HepG2 (cell line): ENCODE results near the gene NOL4L. TPM values are rescaled to one million over a fixed set of nuclear protein-coding genes. Genes with fewer than 3 reads are reported as not detected.
A peak's percentile ranks its signal among the peaks of the same experiment; 100 is the strongest.

Experiments
- ISL2 ChIP-seq: sonication (generic); formaldehyde crosslinking; IDR thresholded peaks from 2 replicates; pipeline ENCODE4 v1.5.0; 2020; ENCODE audit warnings: missing genetic modification reagents
- RFXANK ChIP-seq: IDR thresholded peaks from 2 replicates; pipeline ENCODE4 v1.6.1; 2016
- ZNF205 ChIP-seq: IDR thresholded peaks from 2 replicates; pipeline ENCODE4 v1.6.1; 2018; ENCODE audit warnings: missing biosample characterization, missing genetic modification reagents
- ZNF709 ChIP-seq: sonication (generic); formaldehyde crosslinking; IDR thresholded peaks from 2 replicates; pipeline ENCODE4 v1.5.0; 2020; ENCODE audit warnings: mild to moderate bottlenecking, missing genetic modification reagents
- polyA plus RNA-seq, 8 experiments: library from polyadenylated mRNA; depleted of rRNA in 3 of 8; stranded (reverse) in 7 of 8; unstranded in 1 of 8; fragments of >200 nt; fragmentation: Illumina TruSeq in 4 of 8; extraction: Trizol in 4 of 8; gene quantifications; 2 replicates each; pipeline versions ENCODE4 v1.2.1 to v1.2.3, GENCODE V29; 2011 to 2016; ENCODE audit warnings: low read depth in 4 of 8, missing spikeins in 1 of 8, mixed read lengths in 1 of 8; ENCODE audit not compliant: insufficient read depth in 1 of 8
- total RNA-seq, 5 experiments: library from RNA; depleted of rRNA; stranded (reverse); fragments of >200 nt; fragmentation: Illumina TruSeq; extraction: Trizol; gene quantifications; 2 replicates each; pipeline ENCODE4 v1.2.3, GENCODE V29; 2016; ENCODE audit warnings: low read depth in 1 of 5
- TF ChIP-seq, protein P1 (sequence below): sonication (generic); formaldehyde crosslinking; IDR thresholded peaks from 2 replicates; pipeline ENCODE4 v1.5.0; 2020; ENCODE audit warnings: mild to moderate bottlenecking, missing genetic modification reagents, borderline replicate concordance
- TF ChIP-seq, protein P2 (sequence below): sonication (generic); formaldehyde crosslinking; IDR thresholded peaks from 2 replicates; pipeline ENCODE4 v1.4.0; 2020; ENCODE audit warnings: missing genetic modification reagents
- TF ChIP-seq, protein P3 (sequence below): IDR thresholded peaks from 2 replicates; pipeline ENCODE4 v1.6.1; 2016; ENCODE audit warnings: low read depth, missing genetic modification reagents, missing compliant biosample characterization
- TF ChIP-seq, protein P4 (sequence below): sonication (generic); formaldehyde crosslinking; IDR thresholded peaks from 2 replicates; pipeline ENCODE4 v1.4.0; 2020; ENCODE audit warnings: missing genetic modification reagents, borderline replicate concordance

NOL4L gene
- total and polyA plus RNA-seq, 2 of the 13 experiments (the other 11 are each of a cell fraction or from before 2014, with no cell fraction given): 16.6 to 35.4 TPM

DNA sequence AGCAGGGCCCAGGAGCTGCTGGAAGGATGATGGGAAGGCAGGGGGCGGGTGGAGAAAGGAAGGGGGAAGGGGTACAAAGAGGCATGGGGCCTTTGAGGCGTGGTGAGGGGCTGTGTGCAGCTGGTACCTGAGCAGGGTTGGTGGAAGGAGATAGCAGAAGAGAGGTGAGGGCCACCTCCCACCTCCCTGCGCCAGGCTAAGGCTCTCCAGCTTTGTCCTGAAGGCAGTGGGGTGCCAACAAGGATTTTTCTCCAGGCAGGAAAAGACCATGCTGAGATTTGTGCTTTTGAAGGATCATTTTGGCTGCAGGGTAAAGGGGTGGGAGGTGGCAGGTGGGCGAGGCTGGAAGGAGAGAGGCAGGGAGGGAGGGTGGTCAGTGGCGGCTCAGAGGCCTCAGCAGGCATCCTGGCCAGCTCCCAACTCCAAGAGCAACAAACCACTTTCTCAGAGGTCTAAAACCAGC, 40.8 kb downstream of the NOL4L start (continued):
- TF ChIP-seq, protein P1, sequence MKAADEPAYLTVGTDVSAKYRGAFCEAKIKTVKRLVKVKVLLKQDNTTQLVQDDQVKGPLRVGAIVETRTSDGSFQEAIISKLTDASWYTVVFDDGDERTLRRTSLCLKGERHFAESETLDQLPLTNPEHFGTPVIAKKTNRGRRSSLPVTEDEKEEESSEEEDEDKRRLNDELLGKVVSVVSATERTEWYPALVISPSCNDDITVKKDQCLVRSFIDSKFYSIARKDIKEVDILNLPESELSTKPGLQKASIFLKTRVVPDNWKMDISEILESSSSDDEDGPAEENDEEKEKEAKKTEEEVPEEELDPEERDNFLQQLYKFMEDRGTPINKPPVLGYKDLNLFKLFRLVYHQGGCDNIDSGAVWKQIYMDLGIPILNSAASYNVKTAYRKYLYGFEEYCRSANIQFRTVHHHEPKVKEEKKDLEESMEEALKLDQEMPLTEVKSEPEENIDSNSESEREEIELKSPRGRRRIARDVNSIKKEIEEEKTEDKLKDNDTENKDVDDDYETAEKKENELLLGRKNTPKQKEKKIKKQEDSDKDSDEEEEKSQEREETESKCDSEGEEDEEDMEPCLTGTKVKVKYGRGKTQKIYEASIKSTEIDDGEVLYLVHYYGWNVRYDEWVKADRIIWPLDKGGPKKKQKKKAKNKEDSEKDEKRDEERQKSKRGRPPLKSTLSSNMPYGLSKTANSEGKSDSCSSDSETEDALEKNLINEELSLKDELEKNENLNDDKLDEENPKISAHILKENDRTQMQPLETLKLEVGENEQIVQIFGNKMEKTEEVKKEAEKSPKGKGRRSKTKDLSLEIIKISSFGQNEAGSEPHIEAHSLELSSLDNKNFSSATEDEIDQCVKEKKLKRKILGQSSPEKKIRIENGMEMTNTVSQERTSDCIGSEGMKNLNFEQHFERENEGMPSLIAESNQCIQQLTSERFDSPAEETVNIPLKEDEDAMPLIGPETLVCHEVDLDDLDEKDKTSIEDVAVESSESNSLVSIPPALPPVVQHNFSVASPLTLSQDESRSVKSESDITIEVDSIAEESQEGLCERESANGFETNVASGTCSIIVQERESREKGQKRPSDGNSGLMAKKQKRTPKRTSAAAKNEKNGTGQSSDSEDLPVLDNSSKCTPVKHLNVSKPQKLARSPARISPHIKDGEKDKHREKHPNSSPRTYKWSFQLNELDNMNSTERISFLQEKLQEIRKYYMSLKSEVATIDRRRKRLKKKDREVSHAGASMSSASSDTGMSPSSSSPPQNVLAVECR: no peak
- TF ChIP-seq ZNF205: no peak
- TF ChIP-seq, protein P2, sequence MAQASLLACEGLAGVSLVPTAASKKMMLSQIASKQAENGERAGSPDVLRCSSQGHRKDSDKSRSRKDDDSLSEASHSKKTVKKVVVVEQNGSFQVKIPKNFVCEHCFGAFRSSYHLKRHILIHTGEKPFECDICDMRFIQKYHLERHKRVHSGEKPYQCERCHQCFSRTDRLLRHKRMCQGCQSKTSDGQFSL (CRISPR knock-in tag): no peak
- TF ChIP-seq RFXANK (CRISPR knock-in tag): no peak
- TF ChIP-seq, protein P3, sequence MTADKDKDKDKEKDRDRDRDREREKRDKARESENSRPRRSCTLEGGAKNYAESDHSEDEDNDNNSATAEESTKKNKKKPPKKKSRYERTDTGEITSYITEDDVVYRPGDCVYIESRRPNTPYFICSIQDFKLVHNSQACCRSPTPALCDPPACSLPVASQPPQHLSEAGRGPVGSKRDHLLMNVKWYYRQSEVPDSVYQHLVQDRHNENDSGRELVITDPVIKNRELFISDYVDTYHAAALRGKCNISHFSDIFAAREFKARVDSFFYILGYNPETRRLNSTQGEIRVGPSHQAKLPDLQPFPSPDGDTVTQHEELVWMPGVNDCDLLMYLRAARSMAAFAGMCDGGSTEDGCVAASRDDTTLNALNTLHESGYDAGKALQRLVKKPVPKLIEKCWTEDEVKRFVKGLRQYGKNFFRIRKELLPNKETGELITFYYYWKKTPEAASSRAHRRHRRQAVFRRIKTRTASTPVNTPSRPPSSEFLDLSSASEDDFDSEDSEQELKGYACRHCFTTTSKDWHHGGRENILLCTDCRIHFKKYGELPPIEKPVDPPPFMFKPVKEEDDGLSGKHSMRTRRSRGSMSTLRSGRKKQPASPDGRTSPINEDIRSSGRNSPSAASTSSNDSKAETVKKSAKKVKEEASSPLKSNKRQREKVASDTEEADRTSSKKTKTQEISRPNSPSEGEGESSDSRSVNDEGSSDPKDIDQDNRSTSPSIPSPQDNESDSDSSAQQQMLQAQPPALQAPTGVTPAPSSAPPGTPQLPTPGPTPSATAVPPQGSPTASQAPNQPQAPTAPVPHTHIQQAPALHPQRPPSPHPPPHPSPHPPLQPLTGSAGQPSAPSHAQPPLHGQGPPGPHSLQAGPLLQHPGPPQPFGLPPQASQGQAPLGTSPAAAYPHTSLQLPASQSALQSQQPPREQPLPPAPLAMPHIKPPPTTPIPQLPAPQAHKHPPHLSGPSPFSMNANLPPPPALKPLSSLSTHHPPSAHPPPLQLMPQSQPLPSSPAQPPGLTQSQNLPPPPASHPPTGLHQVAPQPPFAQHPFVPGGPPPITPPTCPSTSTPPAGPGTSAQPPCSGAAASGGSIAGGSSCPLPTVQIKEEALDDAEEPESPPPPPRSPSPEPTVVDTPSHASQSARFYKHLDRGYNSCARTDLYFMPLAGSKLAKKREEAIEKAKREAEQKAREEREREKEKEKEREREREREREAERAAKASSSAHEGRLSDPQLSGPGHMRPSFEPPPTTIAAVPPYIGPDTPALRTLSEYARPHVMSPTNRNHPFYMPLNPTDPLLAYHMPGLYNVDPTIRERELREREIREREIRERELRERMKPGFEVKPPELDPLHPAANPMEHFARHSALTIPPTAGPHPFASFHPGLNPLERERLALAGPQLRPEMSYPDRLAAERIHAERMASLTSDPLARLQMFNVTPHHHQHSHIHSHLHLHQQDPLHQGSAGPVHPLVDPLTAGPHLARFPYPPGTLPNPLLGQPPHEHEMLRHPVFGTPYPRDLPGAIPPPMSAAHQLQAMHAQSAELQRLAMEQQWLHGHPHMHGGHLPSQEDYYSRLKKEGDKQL (CRISPR knock-in tag): no peak
- TF ChIP-seq ZNF709: no peak; the same call in 1 of the 2 replicates
- TF ChIP-seq, protein P4, sequence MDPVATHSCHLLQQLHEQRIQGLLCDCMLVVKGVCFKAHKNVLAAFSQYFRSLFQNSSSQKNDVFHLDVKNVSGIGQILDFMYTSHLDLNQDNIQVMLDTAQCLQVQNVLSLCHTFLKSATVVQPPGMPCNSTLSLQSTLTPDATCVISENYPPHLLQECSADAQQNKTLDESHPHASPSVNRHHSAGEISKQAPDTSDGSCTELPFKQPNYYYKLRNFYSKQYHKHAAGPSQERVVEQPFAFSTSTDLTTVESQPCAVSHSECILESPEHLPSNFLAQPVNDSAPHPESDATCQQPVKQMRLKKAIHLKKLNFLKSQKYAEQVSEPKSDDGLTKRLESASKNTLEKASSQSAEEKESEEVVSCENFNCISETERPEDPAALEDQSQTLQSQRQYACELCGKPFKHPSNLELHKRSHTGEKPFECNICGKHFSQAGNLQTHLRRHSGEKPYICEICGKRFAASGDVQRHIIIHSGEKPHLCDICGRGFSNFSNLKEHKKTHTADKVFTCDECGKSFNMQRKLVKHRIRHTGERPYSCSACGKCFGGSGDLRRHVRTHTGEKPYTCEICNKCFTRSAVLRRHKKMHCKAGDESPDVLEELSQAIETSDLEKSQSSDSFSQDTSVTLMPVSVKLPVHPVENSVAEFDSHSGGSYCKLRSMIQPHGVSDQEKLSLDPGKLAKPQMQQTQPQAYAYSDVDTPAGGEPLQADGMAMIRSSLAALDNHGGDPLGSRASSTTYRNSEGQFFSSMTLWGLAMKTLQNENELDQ: 0 out of 2 replicates have a peak, but pooled peaks have one; percentile 24
- TF ChIP-seq ISL2 (CRISPR knock-in tag): no peak
